ENCODE measurements around the gene KDF1. TPM values are rescaled to one million over a fixed set of nuclear protein-coding genes. Genes with fewer than 3 reads are reported as not detected.

Gene KDF1
- total RNA-seq, 3 donors from 2014 or later (not counting 1 experiment from before 2014, with no cell fraction given): 0.20 to 0.52 TPM; not detected in 1

GRCh38 chr1:26956321-26956720 is 3.9 kb downstream of the KDF1 start:
- no peak overlapping the region for H3K27ac Mint-ChIP-seq
- Histone ChIP-seq H3K27ac (ENCODE audit: low read length) (no peak overlapping the region), H3K9me3 (ENCODE audit: control insufficient read depth, insufficient read depth, low read length) (no peaks in the 10 kb centered on the region), H3K36me3 (ENCODE audit: control insufficient read depth, insufficient read depth, low read length) (no peaks in the 10 kb centered on the region), H3K4me3 (ENCODE audit: low read length) (no peak overlapping the region), H3K4me1 (ENCODE audit: control insufficient read depth, insufficient read depth, low read length) (peaks cover 12% of the 10 kb centered on the region), H3K27me3 (ENCODE audit: control insufficient read depth, insufficient read depth, low read length) (peaks cover 18% of the 10 kb centered on the region)
- H3K9me3 Mint-ChIP-seq: no peaks in the 10 kb centered on the region
- no peaks in the 10 kb centered on the region for H3K36me3 Mint-ChIP-seq
- TF ChIP-seq CTCF (IDR thresholded peaks at IDR 0.05): no peak
- H3K27me3 Mint-ChIP-seq (ENCODE audit: low read depth in 2 of 2): peaks cover 15 to 28% of the 10 kb centered on the region in 2 donors
- ATAC-seq (no peak), DNase-seq (no peak)
- intact Hi-C loops (cut with micrococcal nuclease): no loop called here
- no peak overlapping the region for H3K4me3 Mint-ChIP-seq
- peaks cover 6% of the 10 kb centered on the region in 2 donors for H3K4me1 Mint-ChIP-seq
- 82% methylated on average over 3 of the region's 3 CpGs for WGBS (ENCODE audit: insufficient coverage)

DNA sequence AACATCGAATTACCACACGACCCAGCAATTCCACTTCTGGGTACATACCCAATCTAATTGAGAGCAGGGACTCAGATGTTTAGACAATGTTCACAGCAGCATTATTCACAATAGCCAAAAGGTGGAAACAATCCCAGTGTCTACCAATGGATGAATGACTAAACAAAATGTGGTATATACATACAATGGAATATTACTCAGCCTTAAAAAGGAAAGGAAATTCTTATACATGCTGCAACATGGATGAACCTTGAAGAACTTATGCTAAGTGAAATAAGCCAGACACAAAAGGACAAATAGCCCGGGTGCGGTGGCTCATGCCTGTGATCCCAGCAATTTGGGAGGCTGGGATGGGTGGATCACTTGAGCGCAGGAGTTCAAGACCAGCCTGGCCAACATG is 6.9 kb downstream of the KDF1 start:
- intact Hi-C loops (cut with micrococcal nuclease): no loop called here
- Histone ChIP-seq H3K4me1 (ENCODE audit: control insufficient read depth, insufficient read depth, low read length) (no peaks in the 10 kb centered on the region), H3K36me3 (ENCODE audit: control insufficient read depth, insufficient read depth, low read length) (no peaks in the 10 kb centered on the region), H3K27me3 (ENCODE audit: control insufficient read depth, insufficient read depth, low read length) (peaks cover 3% of the 10 kb centered on the region), H3K27ac (ENCODE audit: low read length) (no peak overlapping the region), H3K4me3 (ENCODE audit: low read length) (no peak overlapping the region), H3K9me3 (ENCODE audit: control insufficient read depth, insufficient read depth, low read length) (no peaks in the 10 kb centered on the region)
- Mint-ChIP-seq H3K27me3 (ENCODE audit: low read depth in 2 of 2) (peaks cover under 1 to 16% of the 10 kb centered on the region in 2 donors), H3K36me3 (no peaks in the 10 kb centered on the region), H3K4me1 (no peaks in the 10 kb centered on the region), H3K9me3 (no peaks in the 10 kb centered on the region), H3K27ac (no peak overlapping the region), H3K4me3 (no peak overlapping the region)
- ATAC-seq (no peak), DNase-seq (no peak)
- TF ChIP-seq CTCF (IDR thresholded peaks at IDR 0.05): no peak
- 96% methylated on average over 5 of the region's 5 CpGs for WGBS (ENCODE audit: insufficient coverage)

DNA sequence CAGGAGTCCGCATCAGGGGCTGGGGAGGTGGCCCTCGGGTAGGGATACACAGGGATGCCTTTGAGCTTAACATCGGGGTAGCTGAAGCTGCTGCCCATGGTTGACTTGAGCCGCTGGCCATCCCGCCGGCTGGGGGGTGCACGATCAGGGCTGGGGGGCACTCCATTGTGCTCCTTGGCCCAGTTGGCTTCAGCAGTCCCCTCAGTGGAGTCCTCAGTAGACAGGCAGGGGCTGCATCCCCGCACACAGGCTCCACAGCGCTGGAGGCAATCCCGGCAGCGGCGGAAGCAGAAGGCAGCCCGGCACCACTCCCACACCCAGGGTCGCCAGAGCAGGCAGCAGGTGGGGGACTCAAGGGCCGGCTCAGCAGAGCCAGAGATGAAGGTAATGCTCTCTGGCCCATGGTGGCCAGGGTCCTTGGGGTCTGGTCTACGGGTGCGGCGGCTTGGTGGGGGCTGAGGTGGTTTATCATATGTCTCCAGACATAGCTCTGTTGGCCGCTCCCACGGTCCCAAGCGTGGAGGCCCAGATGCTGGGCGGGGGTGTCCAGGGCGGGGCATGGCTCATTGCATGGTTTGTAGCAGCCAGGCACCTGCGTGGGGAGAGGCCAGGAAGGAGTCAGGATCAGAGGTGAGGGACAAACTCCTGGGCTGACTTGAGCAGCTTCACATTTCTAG is 8.3 kb downstream of the KDF1 start:
- Histone ChIP-seq H3K27me3 (ENCODE audit: control insufficient read depth, insufficient read depth, low read length) (peaks cover 3% of the 10 kb centered on the region), H3K4me3 (ENCODE audit: low read length) (no peak overlapping the region), H3K9me3 (ENCODE audit: control insufficient read depth, insufficient read depth, low read length) (no peaks in the 10 kb centered on the region), H3K36me3 (ENCODE audit: control insufficient read depth, insufficient read depth, low read length) (no peaks in the 10 kb centered on the region), H3K27ac (ENCODE audit: low read length) (no peak overlapping the region), H3K4me1 (ENCODE audit: control insufficient read depth, insufficient read depth, low read length) (no peaks in the 10 kb centered on the region)
- intact Hi-C loops (cut with micrococcal nuclease): no loop called here
- 94% methylated on average over 24 of the region's 24 CpGs for WGBS (ENCODE audit: insufficient coverage)
- no peak for ATAC-seq
- H3K9me3 Mint-ChIP-seq: no peaks in the 10 kb centered on the region
- H3K36me3 Mint-ChIP-seq: no peaks in the 10 kb centered on the region
- H3K27ac Mint-ChIP-seq: no peak overlapping the region
- no peak for TF ChIP-seq CTCF (IDR thresholded peaks at IDR 0.05)
- no peaks in the 10 kb centered on the region for H3K4me1 Mint-ChIP-seq
- no peak for DNase-seq
- peaks cover 0 to 12% of the 10 kb centered on the region in 2 donors for H3K27me3 Mint-ChIP-seq (ENCODE audit: low read depth in 2 of 2)
- H3K4me3 Mint-ChIP-seq: no peak overlapping the region

- Mint-ChIP-seq H3K27me3 (ENCODE audit: low read depth in 2 of 2) (peaks cover 0 to 12% of the 10 kb centered on the region in 2 donors), H3K36me3 (no peaks in the 10 kb centered on the region), H3K27ac (no peak overlapping the region), H3K4me3 (no peak overlapping the region), H3K9me3 (no peaks in the 10 kb centered on the region), H3K4me1 (no peaks in the 10 kb centered on the region)
- Histone ChIP-seq H3K9me3 (ENCODE audit: control insufficient read depth, insufficient read depth, low read length) (no peaks in the 10 kb centered on the region), H3K27me3 (ENCODE audit: control insufficient read depth, insufficient read depth, low read length) (no peaks in the 10 kb centered on the region), H3K36me3 (ENCODE audit: control insufficient read depth, insufficient read depth, low read length) (peaks cover 3% of the 10 kb centered on the region), H3K4me3 (ENCODE audit: low read length) (no peak overlapping the region), H3K27ac (ENCODE audit: low read length) (no peak overlapping the region), H3K4me1 (ENCODE audit: control insufficient read depth, insufficient read depth, low read length) (no peaks in the 10 kb centered on the region)
- intact Hi-C loops (cut with micrococcal nuclease): no loop called here
- no peak for TF ChIP-seq CTCF (IDR thresholded peaks at IDR 0.05)
- ATAC-seq (no peak), DNase-seq (no peak)
- WGBS (ENCODE audit: insufficient coverage): 94% methylated on average over 14 of the region's 14 CpGs
Measured at GRCh38 chr1:26951216-26951615, 9.1 kb downstream of the KDF1 start.

Measured in natural killer cell (primary cell).